C4-2B (cell line): Measurements from ENCODE around the gene PGAM2.

Experiments used
- CTCF ChIP-seq: fragments of 450-650 bp; conservative IDR thresholded peaks from 2 replicates; pipeline ENCODE4 v1.5.1; 2017; ENCODE audit warnings: mild to moderate bottlenecking
- ZFX ChIP-seq: fragments of 450-650 bp; IDR thresholded peaks from 2 replicates; pipeline ENCODE4 v1.6.1; 2017

GRCh38 chr7:44082541-44083207 is 17.3 kb upstream of the PGAM2 start:
- peak; percentile 35; the same call in 1 of the 2 replicates for TF ChIP-seq CTCF
- no peak for TF ChIP-seq ZFX
